Heart left ventricle (tissue), 16 donors: ENCODE measurements around the gene DAP. TPM values are rescaled to one million over a fixed set of nuclear protein-coding genes. Genes with fewer than 3 reads are reported as not detected.

ENCODE experiments used
- ATAC-seq, 4 donors: fragments of 200-7000 bp; cut with Tn5 transposase; one replicate each; pipeline ENCODE4 v1.9.1; 2020 to 2022; ENCODE audit warnings: moderate library complexity in 4 of 4, mild to moderate bottlenecking in 3 of 4, moderate number of reproducible peaks in 1 of 4
- DNase-seq, 5 donors: peaks; one replicate each; pipeline ENCODE4 v3.0.0-alpha.2; 2020
- H3K27ac ChIP-seq, 12 donors: fragments of 200-600 bp; sonication (generic) in 4 of 12; one replicate each; pipeline versions ENCODE4 v1.5.0 to v1.8.0; 2016 to 2022; ENCODE audit warnings: mild to moderate bottlenecking in 2 of 12
- H3K27me3 ChIP-seq, 9 donors: fragments of 200-600 bp; sonication (generic) in 2 of 9; one replicate each; pipeline versions ENCODE4 v1.5.1 to v1.8.0; 2016 to 2022; ENCODE audit warnings: mild to moderate bottlenecking in 3 of 9
- H3K36me3 ChIP-seq, 9 donors: fragments of 200-600 bp; sonication (generic) in 2 of 9; one replicate each; pipeline versions ENCODE4 v1.5.0 to v1.8.0; 2018 to 2022; ENCODE audit warnings: mild to moderate bottlenecking in 2 of 9
- H3K4me1 ChIP-seq, 12 donors: fragments of 200-600 bp; sonication (generic) in 4 of 12; one replicate each; pipeline versions ENCODE4 v1.5.0 to v1.8.0; 2016 to 2022; ENCODE audit warnings: mild to moderate bottlenecking in 3 of 12
- H3K4me3 ChIP-seq, 12 donors: fragments of 200-600 bp; sonication (generic) in 4 of 12; one replicate each; pipeline versions ENCODE4 v1.5.0 to v1.8.0; 2017 to 2022; ENCODE audit warnings: mild to moderate bottlenecking in 9 of 12, moderate library complexity in 4 of 12
- H3K9me3 ChIP-seq, 12 donors: fragments of 200-600 bp; sonication (generic) in 4 of 12; one replicate each; pipeline versions ENCODE4 v1.5.0 to v1.8.0; 2016 to 2022; ENCODE audit warnings: mild to moderate bottlenecking in 1 of 12
- POLR2A ChIP-seq, 2 donors: fragments of 450-650 bp; IDR thresholded peaks; one replicate each; pipeline ENCODE4 v1.6.1; 2017; ENCODE audit warnings: antibody characterized with exemption in 2 of 2, mild to moderate bottlenecking in 2 of 2, moderate library complexity in 2 of 2
- WGBS, 4 donors: extraction: QIAGEN DNeasy Blood & Tissue Kit in 2 of 4; methylation state at CpG; one replicate each; pipeline versions ENCODE4 v1.1.5 to v1.1.7; 2013 to 2018; 5-methylcytosine and 5-hydroxymethylcytosine counted together
- intact Hi-C, 10 donors: fragments of 100-400 bp; cut with DNase I; formaldehyde crosslinking; loops; one replicate each; pipeline versions ENCODE4 v1.11.1 to v1.14.2; 2022
- polyA plus RNA-seq, 2 donors: library from polyadenylated mRNA; stranded (reverse); fragments of 200-250 nt; gene quantifications; one replicate each; pipeline ENCODE4 v1.2.3, GENCODE V29; 2013
- total RNA-seq, 9 donors: library from RNA; depleted of rRNA in 2 of 9; stranded (reverse); fragments of >200 nt in 2 of 9; fragmentation: NEBNext Ultra II Directional in 3 of 9; extraction: Animal tissue kit (Norgen Biotek cat#: 25700) in 3 of 9; gene quantifications; one replicate each; pipeline versions ENCODE4 v1.1.0 to v1.2.4, GENCODE V29; 2016 to 2023
- TF ChIP-seq, protein P1 (sequence below), 12 donors: fragments of 200-600 bp; sonication (generic) in 4 of 12; IDR thresholded peaks; one replicate each; pipeline versions ENCODE4 v1.5.0 to v1.8.0; 2018 to 2022; ENCODE audit warnings: antibody characterized with exemption in 12 of 12, mild to moderate bottlenecking in 5 of 12
- donor health status: ischemic (EF 13 %, LVEDD 7.1; RV severe dilation, severe dysfunction).
- donor health status: healthy with polysubstance abuse.
- donor health status: DM: no; HTN: yes; CAD: no.
- donor health status: DM: no; HTN: no; CAD: no.
- donor health status: ischemic (EF 25% LVEDD 6.9; RV normal size, moderate dysfunction).
- donor health status: ischemic (EF 25% LVEDD 5.7; RV mildly dilated, moderate dysfunction).
- donor health status: healthy.
- donor health status: DM: yes; HTN: yes; CAD: no.
- donor health status: ischemic (EF 35%, LVEDD 5.7; RV mildly dilated, moderate dysfunction).
- donor health status: nonischemic (EF 11% LVEDD 7.7; RV severe dilation, severe dysfunction).
- donor health status: DM: yes; HTN: yes; CAD: no.
- donor health status: PGD.
- donor health status: ischemic (EF 29% LVEDD 5.4; RV normal size, mild dysfunction).
- donor health status: nonischemic (EF 23%, LVEDD 6.1; RV moderate dilation, normal function).

Gene DAP
- total and polyA plus RNA-seq, 11 donors = 13.8 to 61.6 (median 28.5) TPM

DNA sequence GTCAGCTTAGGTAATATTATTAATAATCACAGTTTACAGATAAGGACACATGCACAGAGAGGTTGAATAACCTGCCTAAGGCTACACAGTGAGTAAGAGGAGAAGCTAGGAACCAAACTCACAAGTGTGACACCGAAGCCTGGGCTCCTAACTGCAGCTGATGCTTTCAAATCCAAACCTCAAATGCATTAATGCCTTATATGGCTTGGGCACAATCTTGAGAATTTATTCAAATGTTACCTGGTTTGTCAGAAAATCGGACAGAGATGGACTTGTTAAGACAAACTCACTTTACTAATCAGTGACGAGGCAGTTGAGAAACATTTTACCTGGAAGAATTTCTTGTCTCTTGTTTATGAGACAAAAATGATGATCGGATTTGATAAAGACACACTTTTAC lies 54.7 kb downstream of the DAP start:
- WGBS, 4 donors = 96 to 98% (median 97%) methylated on average over 4 of the region's 4 CpGs
- H3K4me1 ChIP-seq = peaks cover 0 to 62% (median 33%) of the 10 kb centered on the region in 12 donors
- no peak overlapping the region for H3K27ac ChIP-seq
- no peak for ATAC-seq
- H3K27me3 ChIP-seq = no peaks in the 10 kb centered on the region
- H3K4me3 ChIP-seq = no peak overlapping the region
- H3K36me3 ChIP-seq = peaks cover 0 to 5% (median 0%) of the 10 kb centered on the region in 9 donors
- intact Hi-C loops = loop anchor here in 5 of 10 donors (5.0 to 10.0 kb wide), 5 partner anchors 51 to 278 kb away; partner anchors contain the start of gene DAP (in 2 of the 5)
- DNase-seq = no peak
- H3K9me3 ChIP-seq = no peaks in the 10 kb centered on the region
- no peak for TF ChIP-seq POLR2A (IDR thresholded peaks at IDR 0.05)
- TF ChIP-seq, protein P1, sequence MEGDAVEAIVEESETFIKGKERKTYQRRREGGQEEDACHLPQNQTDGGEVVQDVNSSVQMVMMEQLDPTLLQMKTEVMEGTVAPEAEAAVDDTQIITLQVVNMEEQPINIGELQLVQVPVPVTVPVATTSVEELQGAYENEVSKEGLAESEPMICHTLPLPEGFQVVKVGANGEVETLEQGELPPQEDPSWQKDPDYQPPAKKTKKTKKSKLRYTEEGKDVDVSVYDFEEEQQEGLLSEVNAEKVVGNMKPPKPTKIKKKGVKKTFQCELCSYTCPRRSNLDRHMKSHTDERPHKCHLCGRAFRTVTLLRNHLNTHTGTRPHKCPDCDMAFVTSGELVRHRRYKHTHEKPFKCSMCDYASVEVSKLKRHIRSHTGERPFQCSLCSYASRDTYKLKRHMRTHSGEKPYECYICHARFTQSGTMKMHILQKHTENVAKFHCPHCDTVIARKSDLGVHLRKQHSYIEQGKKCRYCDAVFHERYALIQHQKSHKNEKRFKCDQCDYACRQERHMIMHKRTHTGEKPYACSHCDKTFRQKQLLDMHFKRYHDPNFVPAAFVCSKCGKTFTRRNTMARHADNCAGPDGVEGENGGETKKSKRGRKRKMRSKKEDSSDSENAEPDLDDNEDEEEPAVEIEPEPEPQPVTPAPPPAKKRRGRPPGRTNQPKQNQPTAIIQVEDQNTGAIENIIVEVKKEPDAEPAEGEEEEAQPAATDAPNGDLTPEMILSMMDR (IDR thresholded peaks at IDR 0.05) = no peak

DNA sequence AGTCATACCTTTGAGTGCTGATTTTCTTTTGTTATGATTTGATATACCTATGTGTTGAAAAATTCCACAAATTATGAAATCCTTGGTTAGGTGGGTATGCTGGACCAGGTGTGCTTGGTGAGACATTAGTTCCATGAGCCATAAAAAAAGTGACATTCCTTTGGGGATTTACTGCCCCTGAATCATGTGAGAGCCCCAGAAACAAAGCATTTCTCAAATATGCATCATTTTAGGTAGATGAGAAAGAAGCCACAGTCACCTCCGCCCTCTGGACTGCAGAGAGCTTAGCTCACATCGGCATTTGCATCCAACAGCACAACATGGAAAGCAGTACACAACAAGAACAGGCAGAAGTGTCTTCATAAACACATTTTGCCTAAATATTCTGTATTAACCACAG lies 55.3 kb downstream of the DAP start:
- WGBS, 4 donors = 95 to 100% (median 96%) methylated on average over 2 of the region's 2 CpGs

DNA sequence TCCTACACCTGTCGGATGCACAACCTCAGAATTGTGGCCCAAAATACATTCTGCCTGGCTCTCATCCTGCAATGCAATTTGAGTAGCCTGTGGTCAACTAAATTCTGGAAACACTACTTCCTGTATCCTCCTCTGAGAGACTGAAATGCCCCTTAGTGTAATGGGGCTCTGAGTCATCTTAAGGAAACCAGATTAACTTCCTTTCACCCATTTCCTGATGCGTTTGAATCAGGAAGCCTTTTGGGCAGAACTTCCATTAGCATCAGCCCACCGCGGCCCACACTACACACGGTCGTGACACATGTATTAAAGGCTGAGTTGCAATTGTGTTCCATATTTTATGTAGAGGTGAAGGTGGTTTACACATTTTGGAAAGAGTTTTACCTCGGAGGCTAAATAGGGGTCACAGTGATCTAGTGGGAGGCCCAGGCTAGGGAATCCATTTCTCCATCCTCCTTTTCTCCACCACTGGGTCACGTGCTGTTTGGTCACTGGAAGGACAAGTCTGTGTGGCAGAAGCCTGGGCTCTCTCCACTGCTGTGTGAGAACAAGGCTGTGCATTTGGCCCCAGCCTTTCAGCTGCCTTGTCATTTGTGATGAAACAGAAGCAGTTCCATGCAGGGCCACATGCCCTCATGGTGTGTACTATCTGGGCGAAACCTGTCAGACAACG lies 55.9 kb downstream of the DAP start:
- Histone ChIP-seq H3K27ac (peak overlapping the region in 4 of 12 donors; percentile 18 to 56 (median 44)), H3K27me3 (no peaks in the 10 kb centered on the region), H3K9me3 (no peaks in the 10 kb centered on the region), H3K36me3 (peaks cover 0 to 5% (median 0%) of the 10 kb centered on the region in 9 donors), H3K4me1 (peaks cover 0 to 52% (median 33%) of the 10 kb centered on the region in 12 donors), H3K4me3 (no peak overlapping the region)
- DNase-seq (no peak), ATAC-seq (peak in 2 of 4 donors; percentile 7 to 53)
- intact Hi-C loops = loop anchor here in 7 of 10 donors (5.0 to 10.0 kb wide), 9 partner anchors 52 to 1317 kb away; partner anchors contain the start of gene DAP (in 2 of the 7)
- TF ChIP-seq, protein P1 (IDR thresholded peaks at IDR 0.05) = no peak
- no peak for TF ChIP-seq POLR2A (IDR thresholded peaks at IDR 0.05)
- WGBS, 4 donors = 49 to 70% (median 67%) methylated on average over 10 of the region's 10 CpGs

More for the DNA sequence above, 55.3 kb downstream of the DAP start:
- Histone ChIP-seq H3K9me3 (no peaks in the 10 kb centered on the region), H3K27me3 (no peaks in the 10 kb centered on the region), H3K27ac (peak overlapping the region in 2 of 12 donors; percentile 1 to 18), H3K4me3 (no peak overlapping the region), H3K36me3 (peaks cover 0 to 5% (median 0%) of the 10 kb centered on the region in 9 donors), H3K4me1 (peaks cover 0 to 59% (median 33%) of the 10 kb centered on the region in 12 donors)
- no peak for ATAC-seq
- DNase-seq = no peak
- TF ChIP-seq, protein P1 (IDR thresholded peaks at IDR 0.05) = no peak
- TF ChIP-seq POLR2A (IDR thresholded peaks at IDR 0.05) = no peak
- intact Hi-C loops = loop anchor here in 5 of 10 donors (5.0 to 10.0 kb wide), 5 partner anchors 52 to 279 kb away; partner anchors contain the start of gene DAP (in 2 of the 5)

DNA sequence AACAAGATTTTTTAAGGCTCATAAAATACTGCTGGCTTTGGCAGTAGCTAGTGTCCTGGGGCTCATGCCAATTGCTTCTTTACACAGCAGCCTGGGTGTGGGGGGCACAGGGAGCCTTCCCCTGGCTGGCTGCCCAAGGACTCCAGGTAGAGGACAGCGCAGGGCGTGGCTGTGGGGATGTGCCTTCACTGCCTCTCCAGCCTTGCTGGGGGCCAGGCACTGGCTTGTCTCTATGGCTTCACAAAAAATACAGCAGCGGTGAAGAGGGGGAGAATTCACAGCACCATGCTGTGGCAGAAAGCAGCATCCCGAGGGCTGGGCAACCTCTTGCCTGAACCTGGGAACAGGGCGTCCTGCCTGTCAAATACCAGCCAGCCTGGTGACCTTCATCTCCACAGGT lies 57.4 kb downstream of the DAP start:
- TF ChIP-seq, protein P1 (IDR thresholded peaks at IDR 0.05) = no peak
- no peak for TF ChIP-seq POLR2A (IDR thresholded peaks at IDR 0.05)
- peak; percentile 18 to 56 (median 24) for ATAC-seq
- H3K36me3 ChIP-seq = peaks cover 0 to 2% (median 0%) of the 10 kb centered on the region in 9 donors
- peaks cover 0 to 46% (median 33%) of the 10 kb centered on the region in 12 donors for H3K4me1 ChIP-seq
- 68 to 83% (median 75%) methylated on average over 5 of the region's 5 CpGs for WGBS, 4 donors
- no peaks in the 10 kb centered on the region for H3K9me3 ChIP-seq
- intact Hi-C loops = loop anchor here in 6 of 10 donors (2.0 to 10.0 kb wide), 8 partner anchors 57 to 1319 kb away; partner anchors contain the start of gene DAP (in 2 of the 6)
- no peak overlapping the region for H3K4me3 ChIP-seq
- no peak for DNase-seq
- H3K27me3 ChIP-seq = no peaks in the 10 kb centered on the region
- peak overlapping the region in 6 of 12 donors; percentile 0 to 58 (median 28) for H3K27ac ChIP-seq
